Activated CD8-positive, alpha-beta memory T cell treated with anti-CD3 and anti-CD28 coated beads for 24 hours (primary cell): ENCODE results near the gene MYCL.
"Not testable (repeated sequence)": the region's sequence is repeated elsewhere in the genome, so short reads cannot be mapped to it uniquely, and the experiment has no call there.

Source experiments
- DNase-seq: peaks from one replicate; pipeline ENCODE4 v3.0.0-alpha.2; 2020

MYCL gene

GRCh38 chr1:39886757-39887231 is 14.9 kb downstream of the MYCL start:
- no peak for DNase-seq

DNA sequence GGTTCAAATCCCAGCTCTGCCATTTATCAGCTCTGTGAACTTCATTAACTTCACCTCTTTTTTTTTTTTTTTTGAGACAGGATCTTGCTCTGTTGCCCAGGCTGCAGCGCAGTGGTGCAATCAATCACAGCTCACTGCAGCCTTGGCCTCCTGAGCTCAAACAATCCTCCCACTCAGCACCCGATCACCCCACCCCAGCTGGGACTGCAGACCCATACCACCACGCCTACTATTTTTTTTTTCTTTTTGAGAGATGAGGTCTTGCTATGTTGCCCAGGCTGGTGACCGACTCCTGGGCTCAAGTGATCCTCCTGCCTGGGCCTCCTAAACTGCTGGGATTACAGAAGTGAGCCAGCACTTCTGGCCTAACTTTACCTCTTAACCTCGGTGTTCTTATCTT is 16.2 kb downstream of the MYCL start:
- no peak for DNase-seq

GRCh38 chr1:39882152-39882551 is 19.6 kb downstream of the MYCL start:
- DNase-seq, result no peak

DNA sequence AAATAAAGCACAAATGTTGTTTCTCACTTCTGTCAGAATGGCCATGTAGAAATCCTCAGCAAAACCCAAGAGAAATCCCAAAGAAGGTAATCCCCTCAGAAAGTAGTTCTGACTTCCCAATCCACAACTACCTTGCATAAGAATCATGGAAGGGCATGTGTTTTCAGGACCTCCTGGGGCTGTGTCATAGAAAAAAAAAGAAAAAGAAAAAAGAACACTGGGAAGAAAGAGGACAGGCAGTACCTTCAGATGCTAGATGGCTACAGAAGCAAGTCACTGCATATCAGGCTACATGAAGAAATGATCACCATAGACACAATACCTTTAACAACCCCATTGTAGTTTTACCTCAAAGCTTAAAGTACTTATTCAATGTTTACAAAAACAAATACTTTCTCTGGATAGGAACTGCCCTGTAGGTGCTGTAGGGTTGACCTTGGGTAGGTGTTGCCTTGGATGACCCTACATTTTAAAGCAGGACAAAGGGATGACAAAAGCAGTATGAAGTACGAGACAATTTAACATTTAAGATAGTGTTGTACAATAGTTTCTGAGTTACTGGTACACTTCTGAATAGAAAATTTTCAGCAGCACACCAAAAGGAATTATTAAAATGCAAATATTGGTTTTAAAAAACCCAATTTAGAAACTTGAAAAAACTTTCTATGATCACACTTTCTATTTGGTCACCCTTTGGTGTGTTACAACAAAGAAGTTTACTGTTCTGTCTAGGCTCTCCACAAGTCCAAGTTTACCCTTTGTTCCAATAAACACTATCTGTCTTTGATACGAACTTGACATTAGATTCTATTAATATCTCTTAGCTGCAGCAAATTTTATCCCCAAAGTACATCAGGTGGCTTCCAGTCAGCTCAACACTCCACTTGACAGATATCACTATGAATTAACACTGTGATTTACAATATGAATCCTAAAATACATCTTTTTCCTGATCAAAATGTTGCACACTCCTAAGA is 23.4 kb downstream of the MYCL start:
- DNase-seq, result no peak

DNA sequence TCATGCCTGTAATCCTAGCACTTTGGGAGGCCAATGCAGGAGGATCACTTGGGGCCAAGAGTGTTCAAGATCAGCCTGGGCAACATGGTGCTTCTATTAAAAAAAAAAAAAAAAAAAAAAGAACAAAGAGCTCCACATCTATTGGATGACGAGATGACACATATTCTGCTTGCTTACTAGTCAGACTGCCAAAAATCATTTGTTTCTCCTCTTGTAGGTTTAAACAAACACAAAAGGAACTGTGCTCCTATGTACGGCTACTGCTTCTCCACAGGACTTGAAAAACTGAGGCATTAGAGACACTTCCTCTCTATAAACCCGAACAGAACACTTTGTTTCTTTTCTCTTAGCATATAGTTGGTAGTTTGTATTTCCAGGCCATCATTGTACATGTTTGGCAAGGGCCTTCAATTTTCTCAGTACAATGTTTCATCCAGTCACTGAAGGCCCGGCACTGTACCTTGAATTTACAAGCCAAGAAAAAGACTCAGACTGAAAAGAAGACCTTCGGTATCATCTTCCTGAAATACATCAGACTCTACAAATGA is 24.4 kb downstream of the MYCL start:
- DNase-seq, result no peak

DNA sequence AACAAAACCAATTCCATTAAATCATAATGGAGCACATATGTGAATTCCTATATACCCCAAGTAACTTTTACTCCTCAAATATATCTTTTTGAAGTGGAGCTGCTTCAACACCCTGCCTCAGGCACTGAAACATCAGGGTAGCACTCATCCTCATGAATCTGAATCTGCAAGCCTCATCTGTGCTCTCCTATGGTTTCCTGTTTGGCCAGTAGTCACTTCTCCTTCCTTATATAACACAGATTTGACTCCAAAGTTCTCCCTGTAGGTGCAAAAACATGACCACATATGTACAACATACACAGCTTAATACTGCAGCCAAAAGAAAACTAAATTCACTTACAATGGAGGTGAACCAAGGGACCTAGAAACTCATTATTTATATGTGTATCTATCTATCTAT is 25.6 kb downstream of the MYCL start:
- no peak for DNase-seq

- DNase-seq, result no peak
These were observed 29.0 kb downstream of the MYCL start for GRCh38 chr1:39872698-39873097.

DNA sequence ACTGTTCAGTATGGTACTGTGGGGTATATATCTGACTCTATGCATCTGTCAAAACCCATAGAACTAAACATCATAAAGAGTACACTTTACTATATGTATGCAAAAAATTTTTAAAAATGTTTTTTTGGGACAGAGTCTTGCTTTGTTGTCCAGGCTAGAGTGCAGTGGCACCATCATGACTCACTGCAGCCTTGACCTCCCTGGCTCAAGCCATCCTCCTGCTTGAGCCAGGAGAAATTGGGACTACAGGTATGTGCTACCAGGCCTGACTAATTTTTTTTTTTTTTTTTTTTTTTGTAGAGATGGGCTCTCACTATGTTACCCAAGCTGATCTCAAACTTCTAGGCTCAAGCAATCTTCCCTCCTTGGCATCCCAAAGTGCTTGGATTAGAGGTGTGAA is 29.9 kb downstream of the MYCL start:
- DNase-seq, result no peak

DNA sequence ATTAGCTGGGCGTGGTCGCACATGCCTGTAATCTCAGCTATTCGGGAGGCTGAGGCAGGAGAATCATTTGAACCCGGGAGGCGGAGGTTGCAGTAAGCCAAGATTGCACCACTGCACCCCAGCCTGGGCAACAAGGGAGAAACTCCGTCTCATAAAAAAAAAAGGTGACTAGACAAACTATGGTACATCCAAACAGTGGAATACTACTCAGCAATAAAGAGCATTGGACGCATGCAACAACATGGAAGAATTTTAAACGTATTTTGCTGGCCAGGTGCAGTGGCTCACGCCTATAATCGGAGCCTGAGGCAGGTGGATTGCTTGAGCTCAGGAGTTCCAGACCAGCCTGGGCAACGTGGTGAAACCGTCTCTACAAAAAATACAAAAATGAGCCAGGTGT is 30.7 kb downstream of the MYCL start:
- DNase-seq, result not testable (repeated sequence)

GRCh38 chr1:39869538-39870112 is 32.1 kb downstream of the MYCL start:
- DNase-seq, result not testable (repeated sequence)

DNA sequence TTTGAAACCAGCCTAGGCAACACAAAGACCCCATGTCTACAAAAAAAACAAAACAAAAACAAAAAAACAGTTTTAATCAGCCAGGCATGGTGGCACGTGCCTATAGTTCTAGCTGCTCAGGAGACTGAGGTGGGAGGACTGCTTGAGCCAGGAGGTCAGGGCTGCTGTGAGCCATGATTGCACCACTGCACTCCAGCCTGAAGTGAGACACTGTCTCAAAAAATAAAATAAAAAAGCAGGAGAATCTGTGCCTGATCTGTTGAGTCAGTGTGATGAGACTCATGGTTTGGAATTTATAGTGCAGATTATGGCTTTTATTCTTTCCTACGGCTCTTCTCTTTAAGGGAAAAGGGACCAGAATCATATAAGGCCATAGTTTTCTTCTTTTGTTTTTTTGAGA is 35.0 kb downstream of the MYCL start:
- no peak for DNase-seq

GRCh38 chr1:39865762-39866161 is 36.0 kb downstream of the MYCL start:
- DNase-seq, result no peak

- no peak for DNase-seq
These were observed 38.5 kb downstream of the MYCL start for GRCh38 chr1:39863177-39863576.

DNA sequence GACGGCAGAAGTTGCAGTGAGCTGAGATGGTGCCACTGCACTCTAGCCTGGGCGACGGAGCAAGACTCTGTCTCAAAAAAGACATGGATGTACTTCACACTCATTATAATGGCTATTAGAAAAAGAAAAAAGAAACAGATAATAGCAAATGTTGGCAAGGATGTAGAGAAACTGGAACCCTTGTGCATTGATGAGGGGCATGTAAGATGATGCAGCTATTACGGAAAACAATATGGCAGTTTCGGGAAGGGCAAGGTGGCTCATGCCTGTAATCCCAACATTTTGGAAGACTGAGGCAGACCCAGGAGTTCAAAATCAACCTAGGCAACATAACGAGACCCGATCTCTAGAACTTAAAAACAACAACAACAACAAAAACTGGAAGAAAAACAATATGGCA is 40.7 kb downstream of the MYCL start:
- DNase-seq, result no peak

DNA sequence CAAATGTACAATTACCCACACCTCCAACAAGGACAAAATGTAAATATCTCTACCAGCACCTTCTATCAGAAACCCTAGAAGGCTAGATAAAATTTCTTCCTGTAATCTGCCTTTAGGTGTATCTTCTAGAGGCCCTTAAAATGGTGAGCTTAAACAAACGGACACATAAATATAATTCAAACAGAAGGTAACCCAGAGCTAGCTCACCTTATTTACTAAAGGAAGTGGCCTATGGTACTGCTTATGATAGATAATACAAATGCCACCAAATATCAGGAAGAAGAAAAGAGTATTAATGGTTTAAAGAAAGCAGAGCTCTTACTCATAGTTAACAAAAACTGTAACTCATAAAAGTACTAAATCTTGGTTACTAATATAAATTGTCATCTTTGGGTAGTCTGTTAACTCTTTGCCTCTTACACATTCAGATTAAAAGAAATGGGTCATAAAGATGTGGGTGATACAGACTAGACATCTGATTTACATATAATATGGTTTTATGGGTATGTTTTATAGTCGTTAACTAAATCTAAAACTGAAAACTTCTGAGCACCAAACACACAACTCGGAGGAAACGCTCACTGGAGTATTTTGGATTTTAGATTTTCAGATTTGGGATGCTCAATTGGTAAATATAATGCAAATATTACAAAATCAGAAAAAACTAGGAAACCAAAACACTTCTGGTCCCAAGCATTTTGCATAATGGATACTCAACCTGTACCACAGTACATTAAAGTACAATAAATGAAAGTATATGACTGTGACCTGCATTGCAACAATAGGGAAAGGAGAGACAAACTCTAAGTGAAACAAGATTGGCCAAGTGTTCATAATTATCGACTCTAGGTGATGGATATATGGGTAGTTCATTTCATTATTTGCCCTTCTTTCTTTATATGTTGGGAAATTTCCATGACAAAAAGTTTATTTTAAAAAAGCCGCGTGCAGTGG is 41.6 kb downstream of the MYCL start:
- DNase-seq, result no peak

GRCh38 chr1:39858315-39858714 is 43.4 kb downstream of the MYCL start:
- DNase-seq, result no peak

GRCh38 chr1:39857126-39857878 is 44.4 kb downstream of the MYCL start:
- DNase-seq, result no peak

GRCh38 chr1:39854738-39855137 is 47.0 kb downstream of the MYCL start:
- DNase-seq, result no peak

DNA sequence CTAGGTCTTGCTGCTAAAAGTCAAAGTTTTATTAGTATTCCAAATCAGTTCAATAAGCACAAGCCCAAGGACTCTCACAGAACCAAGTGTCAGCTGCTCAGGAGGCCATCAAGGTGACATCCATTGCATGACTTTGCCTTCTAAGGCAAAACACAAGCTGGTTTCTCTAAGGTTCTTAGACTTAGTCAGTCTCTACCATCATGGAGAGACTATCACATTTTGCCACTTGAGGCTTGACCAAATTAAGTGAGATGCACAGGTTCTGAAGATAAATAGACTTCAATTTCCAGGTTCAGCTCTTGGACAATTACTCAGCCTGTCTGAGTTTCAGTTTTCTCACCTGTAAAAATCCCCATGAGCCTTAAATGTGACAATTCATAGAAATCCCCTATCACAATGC is 47.4 kb downstream of the MYCL start:
- DNase-seq, result no peak

- no peak for DNase-seq
These were observed 48.8 kb downstream of the MYCL start for GRCh38 chr1:39852876-39853275.

DNA sequence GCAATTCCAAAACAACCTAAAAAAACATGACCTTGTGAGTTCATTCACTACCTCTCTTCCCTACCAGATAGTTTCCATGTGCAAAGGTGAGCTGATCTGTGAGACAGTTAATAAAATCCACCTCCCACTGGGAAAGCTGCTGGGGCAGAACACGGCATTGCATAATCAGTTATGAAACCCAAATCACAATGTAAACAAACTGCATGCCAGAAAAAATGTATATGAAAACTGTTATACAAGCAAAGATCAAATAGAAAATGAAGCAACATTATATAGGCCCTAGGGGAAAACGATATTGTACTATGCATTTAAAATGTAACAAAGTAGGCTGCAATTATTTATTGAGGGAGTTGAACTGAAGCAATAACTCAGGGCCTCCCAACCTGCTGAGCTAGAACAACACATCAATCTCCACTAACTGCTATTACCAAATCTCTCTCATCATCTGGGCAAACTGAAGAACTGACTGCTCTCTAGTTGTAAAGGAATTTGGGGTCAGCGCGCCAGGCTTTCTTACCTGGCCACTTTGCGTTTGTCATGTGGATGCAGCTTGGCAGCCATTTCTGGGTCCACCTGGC is 49.4 kb downstream of the MYCL start:
- no peak for DNase-seq
